Measurements from ENCODE around the gene CDS1.
"Not testable (repeated sequence)": the region's sequence is repeated elsewhere in the genome, so short reads cannot be mapped to it uniquely, and the experiment has no call there.

Gene CDS1

DNA sequence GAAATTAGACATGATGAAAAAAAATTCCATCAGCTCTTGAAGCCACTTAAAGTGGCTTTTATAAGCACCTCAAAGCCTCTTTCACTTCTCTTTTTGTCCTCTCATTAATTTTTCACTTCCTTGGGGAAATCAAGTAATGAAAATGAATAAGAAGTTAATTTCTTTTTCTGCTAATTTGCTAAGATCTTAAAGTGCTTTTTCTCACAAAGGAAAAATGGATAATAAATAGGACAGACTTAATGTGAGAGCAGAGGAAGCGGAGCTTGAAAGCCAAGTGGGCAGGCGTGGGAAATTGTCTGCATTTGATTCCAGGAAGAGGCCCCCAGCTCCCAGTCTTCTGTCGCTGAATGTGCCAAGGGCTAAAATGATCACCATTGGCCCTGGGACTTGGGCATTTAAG is 28.6 kb downstream of the CDS1 start:
- no peak for DNase-seq (ENCODE audit: low read depth)

DNA sequence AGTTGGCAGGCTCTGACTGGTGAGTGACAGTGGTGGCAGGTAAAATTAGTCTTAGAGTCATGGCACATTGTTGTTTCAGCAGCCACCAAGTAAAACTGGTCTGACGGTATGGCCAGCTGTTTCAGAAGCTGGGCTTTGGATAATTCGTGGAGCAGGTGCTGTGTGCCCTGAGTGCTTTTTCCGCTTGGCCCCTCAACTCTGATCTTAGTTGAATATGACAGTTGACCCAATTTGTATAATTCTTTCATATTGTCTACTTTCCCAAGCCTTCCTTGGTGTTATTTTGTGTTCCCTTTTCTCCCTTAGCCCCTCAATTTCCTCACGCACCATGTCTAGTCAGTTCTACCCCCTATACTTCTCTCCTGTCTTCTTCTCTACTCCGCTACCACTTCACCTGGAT is 32.0 kb downstream of the CDS1 start:
- DNase-seq (ENCODE audit: low read depth): no peak

DNA sequence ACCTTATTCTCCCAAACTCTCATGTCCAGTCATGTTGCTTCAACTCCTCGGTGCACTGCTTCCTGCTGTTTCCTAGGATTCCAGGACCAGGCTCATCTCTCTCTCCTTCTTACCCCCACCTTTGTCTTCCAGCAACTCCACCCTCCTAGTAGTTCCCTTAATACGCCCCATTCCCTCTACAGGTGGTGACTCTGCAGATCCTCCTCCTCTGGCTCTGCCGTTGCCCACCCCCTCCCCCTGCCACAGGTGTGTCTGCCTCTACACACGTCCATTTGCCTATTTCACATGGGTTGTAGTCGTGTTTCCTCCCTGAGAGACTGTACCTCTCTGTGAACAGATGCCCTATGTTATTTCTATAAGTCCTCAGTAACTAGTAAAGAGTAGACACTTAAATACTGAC is 32.4 kb downstream of the CDS1 start:
- no peak for DNase-seq (ENCODE audit: low read depth)

DNA sequence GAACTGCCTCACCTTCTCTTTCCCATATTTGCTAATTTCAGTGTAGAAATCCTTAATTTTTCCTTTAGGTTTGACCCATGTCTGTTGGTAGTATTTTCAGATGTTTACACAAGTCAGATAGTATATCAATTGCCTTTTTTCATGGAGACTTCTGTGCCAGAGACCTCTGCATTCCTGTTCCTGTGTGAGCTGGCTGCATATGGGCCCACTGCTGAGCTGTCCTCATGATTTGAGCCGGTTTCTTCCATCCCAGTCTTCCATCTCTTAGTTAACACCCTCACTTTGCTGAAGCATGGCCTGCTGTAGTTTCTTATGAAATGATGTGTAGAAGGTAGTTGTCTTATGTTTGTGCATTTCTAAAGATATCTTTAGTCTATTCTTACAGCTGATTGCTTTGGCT is 40.0 kb downstream of the CDS1 start:
- DNase-seq (ENCODE audit: low read depth): no peak

DNA sequence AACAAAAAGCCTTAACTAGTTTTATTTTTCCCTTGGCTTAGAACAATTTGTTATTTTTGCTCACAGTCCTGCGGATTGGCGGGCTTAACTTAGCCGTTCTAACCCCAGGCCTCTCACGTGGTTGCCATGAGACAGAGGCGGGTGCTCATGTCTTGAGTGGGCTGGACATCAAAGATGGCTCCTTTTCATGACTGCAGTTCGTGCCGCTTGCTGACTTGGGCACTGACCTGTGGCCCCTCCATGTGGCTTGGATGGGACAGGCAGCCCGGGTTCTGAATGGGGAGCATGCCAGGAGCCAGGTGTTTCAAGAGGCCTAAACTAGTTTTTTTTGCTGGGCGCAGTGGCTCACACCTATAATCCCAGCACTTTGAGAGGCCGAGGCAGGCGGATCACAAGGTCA is 40.7 kb downstream of the CDS1 start:
- DNase-seq (ENCODE audit: low read depth): no peak

DNA sequence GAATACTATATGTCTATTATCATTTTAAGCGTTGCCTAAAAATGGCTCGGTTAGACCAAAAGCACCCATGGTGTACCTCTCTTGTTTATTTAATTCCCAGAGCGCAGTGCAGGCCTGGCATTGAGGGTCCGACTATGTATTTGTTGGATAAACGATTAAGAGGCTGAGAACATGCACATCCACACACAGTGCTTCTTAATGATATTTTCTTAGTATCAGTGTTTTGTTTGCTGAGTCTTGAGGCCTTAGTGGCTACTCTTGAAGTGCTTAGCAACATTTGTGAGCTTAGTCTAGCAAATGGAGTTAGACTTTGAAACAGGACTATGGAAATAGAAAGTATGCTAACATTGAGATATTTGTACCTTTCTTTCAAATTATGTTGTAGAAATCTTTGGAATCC is 43.7 kb downstream of the CDS1 start:
- DNase-seq (ENCODE audit: low read depth): no peak

DNA sequence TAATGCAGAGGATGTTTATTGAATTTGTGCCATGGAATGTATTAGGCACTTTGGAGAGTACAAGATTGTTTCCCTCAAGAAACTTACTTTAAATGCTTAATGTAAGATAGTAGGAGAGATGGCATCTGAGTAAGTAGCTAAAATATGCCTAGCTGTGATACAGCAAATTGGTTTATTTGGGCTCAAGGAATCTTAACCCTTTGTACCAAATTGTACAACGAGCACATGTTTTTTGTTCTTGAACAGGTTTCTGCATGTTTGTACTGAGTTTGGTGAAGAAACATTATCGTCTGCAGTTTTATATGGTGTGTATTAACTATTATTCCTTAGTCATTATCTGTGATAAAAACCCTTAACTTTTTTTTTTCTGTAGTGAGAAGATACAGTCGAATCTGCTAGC is 48.6 kb downstream of the CDS1 start:
- DNase-seq (ENCODE audit: low read depth): no peak

DNA sequence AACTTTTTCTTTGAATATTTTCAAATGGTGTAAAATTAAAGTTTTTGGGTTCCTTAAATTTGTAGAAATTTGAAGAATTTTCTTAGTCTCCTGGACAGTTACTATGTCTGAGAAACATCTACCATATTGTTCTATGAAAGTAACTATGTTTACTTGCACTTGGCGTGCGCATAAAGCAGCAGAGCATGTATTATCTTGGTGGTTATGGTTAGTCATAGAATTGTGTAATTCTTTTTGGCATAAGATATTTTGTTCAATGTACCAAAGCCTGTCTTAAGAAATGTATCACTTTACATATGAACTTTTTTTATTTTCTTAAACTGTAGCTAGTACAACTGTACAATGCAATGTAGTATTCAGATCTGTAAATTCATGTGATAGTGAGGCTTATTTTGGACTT is 49.2 kb downstream of the CDS1 start:
- no peak for DNase-seq (ENCODE audit: low read depth)

DNA sequence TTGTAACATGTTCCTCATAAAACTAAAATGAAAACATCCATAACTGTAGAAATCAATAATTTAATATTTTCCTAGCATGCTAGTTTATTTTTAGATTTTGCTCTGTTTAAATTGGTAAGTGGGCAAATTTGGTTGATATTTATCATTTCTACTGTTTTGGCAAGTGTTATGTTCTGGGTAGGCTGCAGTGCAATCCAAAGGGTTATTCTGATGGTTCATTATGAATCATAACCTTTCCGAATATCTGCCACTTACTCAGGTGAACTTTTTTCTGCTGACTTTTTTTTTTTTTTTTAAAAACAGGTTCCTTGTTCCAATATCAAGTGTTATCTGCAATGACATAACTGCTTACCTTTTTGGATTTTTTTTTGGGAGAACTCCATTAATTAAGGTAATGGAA is 52.0 kb downstream of the CDS1 start:
- no peak for DNase-seq (ENCODE audit: low read depth)

DNA sequence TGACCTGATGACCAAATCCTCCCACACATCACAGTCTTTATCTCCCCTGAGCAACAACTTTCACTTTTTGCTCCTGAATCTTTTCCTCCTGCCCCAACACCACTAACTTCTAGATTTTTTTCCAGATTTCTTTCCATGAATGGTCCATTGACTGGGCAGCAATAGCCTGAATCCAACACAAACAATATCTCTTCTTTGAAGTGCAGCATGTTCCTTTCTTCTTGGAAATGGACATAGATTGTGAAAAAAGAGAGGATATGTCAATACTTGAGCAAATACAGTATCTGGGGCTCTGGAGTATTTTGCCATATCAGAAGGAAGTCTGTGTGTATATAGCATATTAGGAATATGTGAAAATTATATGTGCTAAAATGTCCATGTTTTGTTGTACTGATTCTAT is 55.2 kb downstream of the CDS1 start:
- DNase-seq (ENCODE audit: low read depth): no peak

DNA sequence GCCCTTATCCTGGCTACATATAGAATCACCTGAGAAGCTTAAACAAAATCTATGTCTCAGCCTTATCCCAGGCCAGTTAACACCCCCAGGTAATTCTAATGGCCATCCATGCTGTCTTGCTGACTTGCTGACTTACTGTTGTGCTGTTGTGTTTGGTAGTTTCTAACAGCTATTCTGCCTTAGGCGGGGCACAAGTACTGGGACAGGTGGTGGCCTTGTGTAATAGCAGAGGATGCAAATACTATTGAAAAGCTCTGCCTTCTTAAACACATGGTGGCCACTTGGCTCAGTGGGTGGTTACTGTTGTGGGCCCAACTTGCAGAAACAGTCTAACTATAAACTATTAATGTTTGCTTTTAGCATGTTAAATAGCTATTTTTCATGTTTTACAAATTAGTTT is 56.2 kb downstream of the CDS1 start:
- no peak for DNase-seq (ENCODE audit: low read depth)

DNA sequence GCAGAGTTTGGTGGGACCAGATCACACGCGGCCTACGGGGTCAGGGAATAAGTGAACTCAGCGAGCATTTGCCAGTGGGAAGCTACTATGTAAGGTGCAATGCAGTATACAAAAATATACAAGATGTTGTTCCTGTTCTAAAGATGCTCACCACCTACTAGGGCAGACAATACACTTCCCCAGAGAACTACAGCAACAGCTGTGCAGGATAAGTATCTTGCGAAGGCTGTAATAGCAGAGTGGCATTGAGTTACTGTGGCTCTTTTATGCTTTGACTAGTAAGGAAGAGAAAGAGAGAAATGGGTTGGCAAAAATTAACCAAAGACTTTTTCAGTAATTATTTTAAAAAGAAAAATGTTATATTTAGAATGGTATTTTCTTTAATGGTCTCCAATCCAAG is 61.2 kb downstream of the CDS1 start:
- no peak for DNase-seq (ENCODE audit: low read depth)

DNA sequence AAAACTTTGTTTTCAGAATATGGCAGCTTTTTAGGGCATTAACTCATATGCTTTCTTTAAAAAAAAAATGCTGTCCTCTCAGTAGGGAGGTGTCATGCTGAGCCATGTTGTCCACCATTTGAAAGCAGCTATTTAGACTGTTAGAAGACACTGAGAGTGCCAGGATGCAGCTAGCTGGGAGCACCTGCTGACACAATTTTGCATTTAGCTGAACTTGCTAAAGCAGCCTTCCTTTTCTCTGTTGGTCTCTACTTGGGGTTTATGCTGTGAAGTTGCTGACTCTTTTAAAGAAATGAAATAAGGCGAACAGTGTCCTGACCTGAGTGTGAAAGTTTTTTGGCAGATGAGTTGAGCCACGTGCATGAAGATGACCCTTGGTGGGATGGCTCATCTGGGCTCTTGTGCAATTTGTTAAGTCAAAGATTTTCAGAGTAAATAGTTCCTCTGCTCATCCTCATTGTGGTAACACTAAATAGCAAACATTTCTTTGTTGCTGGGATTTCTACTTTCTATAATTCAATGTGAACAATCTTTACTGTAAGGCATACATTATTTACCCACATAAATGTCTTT is 64.5 kb downstream of the CDS1 start:
- no peak for DNase-seq (ENCODE audit: low read depth)

DNA sequence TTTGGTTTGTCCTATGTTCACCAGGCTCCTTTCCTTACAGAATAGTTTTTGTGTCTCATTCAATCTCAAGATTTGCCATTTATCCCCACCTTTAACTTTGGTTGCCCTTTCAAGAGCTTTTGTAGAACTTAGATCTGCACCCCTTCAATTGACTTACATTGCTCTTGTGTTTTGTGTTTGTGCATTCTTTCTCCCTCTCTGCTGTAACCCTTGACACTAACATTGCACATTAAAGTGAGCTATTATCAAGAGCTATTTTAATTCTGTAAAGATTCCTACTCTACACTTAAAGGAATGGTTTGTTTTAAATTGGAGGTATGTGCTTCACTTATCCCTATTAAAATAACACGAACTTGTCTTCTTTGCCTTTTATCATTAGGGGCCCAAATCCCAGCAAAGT is 65.3 kb downstream of the CDS1 start:
- DNase-seq (ENCODE audit: low read depth): no peak

DNA sequence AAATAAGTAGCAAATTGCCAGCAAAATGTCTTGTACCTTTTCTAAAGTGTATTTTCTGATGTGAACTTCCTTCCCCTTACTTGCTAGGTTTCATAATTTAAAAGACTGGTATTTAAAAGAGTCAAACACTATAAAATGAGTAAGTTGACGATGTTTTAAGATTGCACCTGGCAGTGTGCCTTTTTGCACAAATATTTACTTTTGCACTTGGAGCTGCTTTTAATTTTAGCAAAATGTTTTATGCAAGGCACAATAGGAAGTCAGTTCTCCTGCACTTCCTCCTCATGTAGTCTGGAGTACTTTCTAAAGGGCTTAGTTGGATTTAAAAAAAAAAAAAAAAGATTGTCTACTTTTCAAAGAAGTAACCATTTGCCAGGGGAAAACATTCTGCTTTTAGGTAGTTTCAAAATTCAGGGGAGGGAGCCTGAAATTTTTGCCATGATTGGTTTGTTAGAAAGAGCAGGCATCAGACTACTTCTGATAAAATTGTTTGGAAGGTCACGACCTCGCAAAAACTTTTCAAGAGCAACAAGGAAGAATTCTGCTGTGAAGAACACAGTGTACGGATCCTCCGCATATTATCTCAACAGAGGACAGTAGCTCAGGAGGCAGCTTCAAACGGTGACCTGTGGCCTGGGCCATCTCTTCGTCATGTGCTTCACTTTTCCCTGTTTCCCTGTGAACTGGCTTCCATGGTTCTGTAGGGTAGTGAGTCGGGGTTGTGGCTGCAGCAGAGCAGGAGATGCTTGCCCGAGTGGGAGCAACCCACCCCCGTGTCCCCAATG is 66.1 kb downstream of the CDS1 start:
- DNase-seq (ENCODE audit: low read depth): no peak

DNA sequence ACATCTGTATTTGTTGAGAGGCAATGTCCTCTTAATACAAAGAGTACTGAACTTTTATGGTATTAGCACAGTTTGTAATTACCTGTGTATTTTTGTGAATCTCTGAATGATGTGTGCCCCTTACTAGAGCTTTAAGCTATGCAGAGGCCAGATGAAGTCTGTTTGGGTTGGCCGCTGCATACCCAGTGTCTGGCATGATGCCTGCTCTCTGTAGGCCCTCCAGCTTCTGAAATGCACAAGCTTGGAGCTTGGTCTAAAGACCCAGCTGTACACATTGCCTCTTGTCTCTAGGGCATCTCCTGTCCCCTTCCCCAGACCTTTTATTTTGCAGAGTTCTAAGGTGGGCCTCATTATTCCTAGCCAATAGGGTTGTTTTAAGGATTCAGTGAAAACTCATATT is 68.6 kb downstream of the CDS1 start:
- DNase-seq (ENCODE audit: low read depth): no peak

DNA sequence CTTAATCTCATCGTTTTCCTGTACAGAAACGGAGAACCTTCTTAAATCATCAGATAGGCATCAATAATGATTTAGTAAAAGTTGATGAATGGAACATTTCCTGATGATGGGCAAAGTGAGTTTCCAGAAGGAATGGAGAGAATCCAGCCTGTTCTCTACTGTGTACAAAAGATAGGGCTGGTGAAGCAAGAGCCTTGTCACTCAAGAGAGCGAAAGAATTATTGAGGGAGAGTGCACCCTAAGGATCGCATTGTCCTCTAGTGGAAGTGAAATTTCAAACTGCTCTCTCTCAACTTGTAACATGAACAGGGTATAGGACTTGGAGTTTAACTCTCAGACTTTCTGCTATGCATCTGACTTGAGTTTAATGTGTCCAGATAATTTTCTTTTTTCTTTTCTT is 69.6 kb downstream of the CDS1 start:
- no peak for DNase-seq (ENCODE audit: low read depth)

DNA sequence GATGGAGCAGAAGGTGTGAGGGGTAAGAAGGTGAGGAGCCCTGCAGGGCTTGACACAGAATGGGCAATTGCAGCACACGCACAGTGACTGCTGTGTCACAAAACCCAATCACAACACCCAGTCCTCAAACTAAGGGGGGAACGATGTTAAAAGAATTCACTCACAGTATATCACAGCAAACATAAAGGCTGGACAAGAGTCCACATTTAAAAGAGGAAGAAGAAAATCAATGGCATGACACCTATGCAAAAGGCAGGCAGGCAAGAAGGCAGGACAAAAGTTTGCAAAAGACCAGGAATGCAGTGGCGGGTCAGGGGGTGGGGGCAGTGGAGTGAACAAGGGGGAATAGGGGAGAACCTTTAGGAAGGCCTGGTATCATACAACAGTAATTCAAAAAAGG is 77.7 kb downstream of the CDS1 start:
- no peak for DNase-seq (ENCODE audit: low read depth)

DNA sequence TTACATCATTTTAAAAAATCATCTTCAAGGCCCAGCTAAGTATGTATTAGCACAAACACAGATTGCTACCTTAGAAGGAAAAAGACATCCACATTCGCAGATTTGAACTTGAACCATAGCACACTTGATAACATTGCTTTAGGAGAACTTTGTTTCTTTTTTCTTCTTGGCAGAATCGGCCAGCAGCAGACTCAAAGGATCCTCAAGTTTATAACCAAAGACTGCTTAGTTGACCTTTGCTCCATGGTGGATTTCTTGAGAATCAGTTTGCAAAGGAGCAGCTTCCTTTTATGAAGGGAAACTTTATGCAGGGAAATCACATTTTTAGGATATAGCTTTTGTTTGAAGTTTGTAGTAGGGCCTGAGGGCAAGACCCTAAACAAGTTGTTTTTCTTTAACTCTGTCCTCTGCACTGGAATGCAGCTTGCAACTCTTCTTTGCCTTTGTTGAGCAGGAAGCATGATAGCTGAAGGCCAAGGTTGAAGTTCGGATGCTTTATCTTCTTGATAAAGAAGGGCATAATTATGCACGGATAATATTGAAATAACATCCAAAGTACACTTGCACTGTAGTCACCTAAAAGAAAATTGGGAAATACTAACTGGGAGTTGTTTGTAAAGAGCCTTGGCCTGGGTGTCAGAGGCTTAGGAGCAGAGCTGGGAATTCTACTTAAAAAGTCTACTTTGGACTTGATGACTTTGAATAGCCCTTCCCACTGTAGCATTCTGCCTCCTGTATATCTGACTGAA is 78.4 kb downstream of the CDS1 start:
- no peak for DNase-seq (ENCODE audit: low read depth)

DNA sequence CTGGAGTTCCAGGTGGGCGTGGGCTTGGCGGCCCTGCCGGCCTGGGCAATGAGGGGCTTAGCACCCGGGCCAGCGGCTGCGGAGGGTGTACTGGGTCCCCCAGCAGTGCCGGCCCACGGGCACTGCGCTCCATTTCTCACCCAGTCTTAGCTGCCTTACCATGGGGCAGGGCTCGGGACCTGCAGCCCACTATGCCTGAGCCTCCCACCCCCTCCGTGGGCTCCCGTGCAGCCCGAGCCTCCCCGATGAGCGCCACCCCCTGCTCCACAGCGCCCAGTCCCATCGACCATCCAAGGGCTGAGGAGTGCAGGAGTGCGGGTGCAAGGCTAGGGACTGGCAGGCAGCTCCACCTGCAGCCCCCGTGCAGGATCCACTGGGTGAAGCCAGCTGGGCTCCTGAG is 81.8 kb downstream of the CDS1 start:
- not testable (repeated sequence) for DNase-seq (ENCODE audit: low read depth)

DNA sequence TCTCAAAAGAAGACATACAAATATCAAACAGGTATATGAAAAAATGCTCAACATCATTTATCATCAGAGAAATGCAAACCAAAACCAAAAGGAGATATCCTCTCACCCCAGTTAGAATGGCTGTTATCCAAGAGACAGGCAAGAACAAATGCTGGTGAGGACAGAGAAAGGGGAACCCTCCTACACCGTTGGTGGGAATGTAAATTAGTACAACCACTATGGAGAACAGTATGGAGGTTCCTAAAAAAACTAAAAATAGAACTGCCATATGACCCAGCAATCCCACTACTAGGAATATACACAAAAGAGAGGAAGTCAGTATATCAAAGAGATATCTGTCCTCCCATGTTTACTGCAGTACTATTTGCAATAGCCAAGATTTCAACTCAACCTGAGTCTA is 83.5 kb downstream of the CDS1 start:
- DNase-seq (ENCODE audit: low read depth): no peak

DNA sequence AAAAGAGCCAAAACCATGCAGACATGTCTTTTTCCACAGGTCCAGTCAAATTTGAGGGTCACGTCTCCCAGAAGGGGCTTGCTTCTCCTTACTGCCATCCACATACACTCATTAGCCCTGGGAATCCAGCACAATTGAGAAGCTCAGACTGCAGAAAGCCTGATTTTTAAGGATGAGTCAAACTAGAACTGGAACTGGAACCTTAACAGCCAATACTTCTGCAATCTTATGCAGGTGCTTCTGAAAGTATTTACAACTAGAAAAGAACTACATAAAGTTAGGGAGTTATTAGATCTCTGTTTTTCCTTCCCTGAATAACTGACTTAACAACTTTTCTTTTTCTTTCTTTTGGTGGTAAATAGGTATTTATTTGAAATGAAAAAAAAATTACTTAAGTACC is 86.3 kb downstream of the CDS1 start:
- DNase-seq (ENCODE audit: low read depth): no peak

DNA sequence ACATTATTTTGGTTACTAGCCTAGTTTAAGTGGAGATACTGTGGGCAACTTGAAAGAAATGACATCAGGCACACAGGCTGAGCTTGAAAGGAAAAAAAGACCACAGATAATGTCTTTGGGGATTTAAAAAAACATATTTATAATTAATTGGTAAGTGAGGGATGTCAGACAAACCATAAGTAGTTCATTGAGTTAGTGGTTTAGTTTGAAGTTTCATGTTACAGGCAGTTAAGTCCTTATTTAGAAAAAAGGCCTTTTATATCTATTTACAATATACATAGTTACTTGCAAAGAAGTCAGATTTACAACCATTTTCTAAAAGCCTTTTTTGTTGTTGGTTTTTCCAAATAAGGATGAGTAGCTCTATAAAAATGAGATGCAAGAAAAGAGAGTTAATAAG is 89.2 kb downstream of the CDS1 start:
- DNase-seq (ENCODE audit: low read depth): no peak

Measured in activated gamma-delta T cell treated with anti-CD3 and anti-CD28 coated beads, Interleukin-2, amount 50 U/mL, for 16 hours (primary cell).